C4-2B (cell line): ENCODE results near the gene KLK1.

Source experiments
- H3K27ac ChIP-seq: fragments of 450-650 bp; 2 replicates; pipeline ENCODE4 v1.5.1; 2017
- ZFX ChIP-seq: fragments of 450-650 bp; IDR thresholded peaks from 2 replicates; pipeline ENCODE4 v1.6.1; 2017
- TF ChIP-seq, protein P1 (sequence below): fragments of 450-650 bp; conservative IDR thresholded peaks from 2 replicates; pipeline ENCODE4 v1.5.1; 2017; ENCODE audit warnings: mild to moderate bottlenecking

Gene KLK1

GRCh38 chr19:50794876-50795663 is 28.5 kb downstream of the KLK1 start:
- peak overlapping the region; percentile 61 for H3K27ac ChIP-seq
- peak; percentile 37; the same call in 1 of the 2 replicates for TF ChIP-seq ZFX
- TF ChIP-seq, protein P1, sequence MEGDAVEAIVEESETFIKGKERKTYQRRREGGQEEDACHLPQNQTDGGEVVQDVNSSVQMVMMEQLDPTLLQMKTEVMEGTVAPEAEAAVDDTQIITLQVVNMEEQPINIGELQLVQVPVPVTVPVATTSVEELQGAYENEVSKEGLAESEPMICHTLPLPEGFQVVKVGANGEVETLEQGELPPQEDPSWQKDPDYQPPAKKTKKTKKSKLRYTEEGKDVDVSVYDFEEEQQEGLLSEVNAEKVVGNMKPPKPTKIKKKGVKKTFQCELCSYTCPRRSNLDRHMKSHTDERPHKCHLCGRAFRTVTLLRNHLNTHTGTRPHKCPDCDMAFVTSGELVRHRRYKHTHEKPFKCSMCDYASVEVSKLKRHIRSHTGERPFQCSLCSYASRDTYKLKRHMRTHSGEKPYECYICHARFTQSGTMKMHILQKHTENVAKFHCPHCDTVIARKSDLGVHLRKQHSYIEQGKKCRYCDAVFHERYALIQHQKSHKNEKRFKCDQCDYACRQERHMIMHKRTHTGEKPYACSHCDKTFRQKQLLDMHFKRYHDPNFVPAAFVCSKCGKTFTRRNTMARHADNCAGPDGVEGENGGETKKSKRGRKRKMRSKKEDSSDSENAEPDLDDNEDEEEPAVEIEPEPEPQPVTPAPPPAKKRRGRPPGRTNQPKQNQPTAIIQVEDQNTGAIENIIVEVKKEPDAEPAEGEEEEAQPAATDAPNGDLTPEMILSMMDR, result peak; percentile 73

GRCh38 chr19:50794074-50794875 is 29.3 kb downstream of the KLK1 start:
- TF ChIP-seq, protein P1, result no peak
- no peak for TF ChIP-seq ZFX
- peak overlapping the region; percentile 61 for H3K27ac ChIP-seq

- TF ChIP-seq, protein P1, result no peak
- TF ChIP-seq ZFX, result no peak
- peak overlapping the region; percentile 61 for H3K27ac ChIP-seq
Measured at GRCh38 chr19:50793558-50794065, 30.0 kb downstream of the KLK1 start.

- no peak for TF ChIP-seq ZFX
- TF ChIP-seq, protein P1, result no peak
- H3K27ac ChIP-seq, result peak overlapping the region; percentile 61
Measured at GRCh38 chr19:50792272-50793250, 31.0 kb downstream of the KLK1 start.

- peak overlapping the region; percentile 61 for H3K27ac ChIP-seq
- TF ChIP-seq, protein P1, result no peak
- no peak for TF ChIP-seq ZFX
Measured at GRCh38 chr19:50791594-50792271, 31.9 kb downstream of the KLK1 start.

DNA sequence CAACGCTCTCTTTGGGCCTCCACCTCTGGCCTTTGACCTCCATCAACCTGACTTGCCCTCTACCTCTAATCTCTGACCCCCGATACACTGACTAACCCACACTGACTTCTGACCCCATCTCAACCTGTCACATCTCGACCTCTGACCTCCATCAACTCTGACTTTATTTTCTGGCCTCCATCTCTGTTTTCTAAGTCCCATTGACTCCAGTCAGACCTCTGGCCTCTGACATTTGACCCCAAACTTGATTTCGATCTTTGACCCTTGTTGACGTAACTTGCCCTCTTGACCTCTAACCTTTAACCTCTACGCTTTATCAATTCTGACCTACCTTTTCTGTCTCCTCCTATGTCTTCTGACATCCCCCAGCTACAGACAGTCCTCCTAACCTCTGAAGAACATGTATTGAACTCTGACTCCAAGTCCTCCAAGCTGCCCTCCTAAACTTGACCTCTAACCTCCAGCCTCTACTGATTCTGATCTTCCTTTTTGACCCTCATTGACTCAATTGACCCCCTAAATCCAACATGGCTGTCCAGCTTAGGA is 32.6 kb downstream of the KLK1 start:
- no peak for TF ChIP-seq ZFX
- TF ChIP-seq, protein P1, result no peak
- no peak overlapping the region for H3K27ac ChIP-seq
